ENCODE results near the gene DPAGT1. TPM values are rescaled to one million over a fixed set of nuclear protein-coding genes. Genes with fewer than 3 reads are reported as not detected.
A peak's percentile ranks its signal among the peaks of the same experiment; 100 is the strongest.

Gene DPAGT1
- total RNA-seq, result 18.2 TPM

DNA sequence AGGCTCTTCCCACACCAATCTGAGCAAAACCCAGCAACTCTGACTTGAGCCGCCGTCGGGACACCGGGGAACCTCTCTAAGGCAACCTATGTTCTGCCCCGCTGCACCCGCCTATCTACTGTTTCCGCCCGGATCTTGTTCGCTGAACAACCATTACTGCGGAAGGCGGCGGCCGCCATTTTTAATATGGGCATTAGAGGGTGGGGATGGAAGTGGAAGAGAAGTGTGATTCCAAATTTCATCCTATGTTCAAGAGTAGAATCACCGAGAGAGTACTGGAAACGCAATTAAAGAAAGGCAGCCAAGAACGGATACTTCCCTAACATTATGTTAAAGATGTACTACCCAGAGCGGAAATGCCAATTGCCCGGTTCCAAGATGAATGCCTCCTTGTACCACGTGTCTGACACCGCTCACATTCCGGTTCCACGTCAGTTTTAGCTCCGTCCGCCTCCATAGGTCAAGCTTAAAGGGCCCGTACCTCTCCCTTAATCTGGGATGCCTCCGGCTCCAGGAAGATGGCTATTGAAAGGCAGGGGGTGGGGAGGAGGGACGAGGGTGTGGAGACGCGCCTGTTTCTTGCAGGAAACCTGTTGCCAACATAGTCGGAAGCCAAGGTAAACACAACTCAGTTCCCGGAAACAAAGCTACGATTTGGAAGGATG lies at the start of gene DPAGT1:
Gene DPAGT1, minus strand, starts transcription at position 95 of the 665 bp plus-strand sequence. CDS start 198 bp downstream, outside the sequence.
- Histone ChIP-seq H3K4me1 (peaks cover 43% of the 10 kb centered on the region), H3K27ac (peak within 1 kb of the TSS; percentile 86), H3K27me3 (no peaks in the 10 kb centered on the region), H3K9me3 (no peaks in the 10 kb centered on the region), H3K4me3 (peak within 1 kb of the TSS; percentile 71 to 96), H3K36me3 (peaks cover 0 to 16% of the 10 kb centered on the region in 2 donors)
- peak in 1 of 2 donors; percentile 98 for DNase-seq (ENCODE audit: extremely low spot score in 2 of 2)
- peak in 1 of 2 donors; percentile 9 for TF ChIP-seq POLR2A (IDR thresholded peaks at IDR 0.05)
- TF ChIP-seq, protein P1, sequence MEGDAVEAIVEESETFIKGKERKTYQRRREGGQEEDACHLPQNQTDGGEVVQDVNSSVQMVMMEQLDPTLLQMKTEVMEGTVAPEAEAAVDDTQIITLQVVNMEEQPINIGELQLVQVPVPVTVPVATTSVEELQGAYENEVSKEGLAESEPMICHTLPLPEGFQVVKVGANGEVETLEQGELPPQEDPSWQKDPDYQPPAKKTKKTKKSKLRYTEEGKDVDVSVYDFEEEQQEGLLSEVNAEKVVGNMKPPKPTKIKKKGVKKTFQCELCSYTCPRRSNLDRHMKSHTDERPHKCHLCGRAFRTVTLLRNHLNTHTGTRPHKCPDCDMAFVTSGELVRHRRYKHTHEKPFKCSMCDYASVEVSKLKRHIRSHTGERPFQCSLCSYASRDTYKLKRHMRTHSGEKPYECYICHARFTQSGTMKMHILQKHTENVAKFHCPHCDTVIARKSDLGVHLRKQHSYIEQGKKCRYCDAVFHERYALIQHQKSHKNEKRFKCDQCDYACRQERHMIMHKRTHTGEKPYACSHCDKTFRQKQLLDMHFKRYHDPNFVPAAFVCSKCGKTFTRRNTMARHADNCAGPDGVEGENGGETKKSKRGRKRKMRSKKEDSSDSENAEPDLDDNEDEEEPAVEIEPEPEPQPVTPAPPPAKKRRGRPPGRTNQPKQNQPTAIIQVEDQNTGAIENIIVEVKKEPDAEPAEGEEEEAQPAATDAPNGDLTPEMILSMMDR (IDR thresholded peaks at IDR 0.05), result peak in 2 of 3 experiments; percentile 13 to 33
- peak; percentile 66 to 96 for TF ChIP-seq POLR2AphosphoS5 (IDR thresholded peaks at IDR 0.05; ENCODE audit: insufficient read depth in 1 of 2, low read depth in 1 of 2)
- intact Hi-C loops (cut with DNase I), result loop anchor here (10.0 kb wide), 1 partner anchor 233 kb away; the partner anchor contains the start of gene RNF26

DNA sequence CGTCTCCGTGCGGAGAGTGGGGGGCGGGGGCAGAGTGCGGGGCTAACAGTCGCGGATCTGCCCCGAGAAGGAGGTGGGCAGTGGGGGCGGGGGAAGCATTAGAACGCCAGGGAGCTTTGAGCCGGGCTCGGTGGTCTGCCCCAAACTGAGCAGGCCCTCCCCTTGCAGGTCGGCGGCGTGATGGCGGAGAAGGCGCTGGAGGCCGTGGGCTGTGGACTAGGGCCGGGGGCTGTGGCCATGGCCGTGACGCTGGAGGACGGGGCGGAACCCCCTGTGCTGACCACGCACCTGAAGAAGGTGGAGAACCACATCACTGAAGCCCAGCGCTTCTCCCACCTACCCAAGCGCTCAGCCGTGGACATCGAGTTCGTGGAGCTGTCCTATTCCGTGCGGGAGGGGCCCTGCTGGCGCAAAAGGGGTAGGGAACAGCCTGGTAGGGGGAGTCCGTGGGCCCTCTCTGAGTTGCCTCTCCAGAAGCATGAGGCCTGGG lies 48.2 kb upstream of the DPAGT1 start:
- no peaks in the 10 kb centered on the region for H3K9me3 ChIP-seq
- no peaks in the 10 kb centered on the region for H3K36me3 ChIP-seq
- intact Hi-C loops (cut with DNase I), result no loop called here
- no peak for DNase-seq (ENCODE audit: extremely low spot score in 2 of 2)
- TF ChIP-seq, protein P1 (IDR thresholded peaks at IDR 0.05), result no peak
- no peak for TF ChIP-seq POLR2AphosphoS5 (IDR thresholded peaks at IDR 0.05; ENCODE audit: insufficient read depth in 1 of 2, low read depth in 1 of 2)
- TF ChIP-seq POLR2A (IDR thresholded peaks at IDR 0.05), result no peak
- H3K27ac ChIP-seq, result no peak overlapping the region
- no peaks in the 10 kb centered on the region for H3K27me3 ChIP-seq
- peak overlapping the region; percentile 43 to 48 for H3K4me3 ChIP-seq
- peaks cover 24% of the 10 kb centered on the region for H3K4me1 ChIP-seq

DNA sequence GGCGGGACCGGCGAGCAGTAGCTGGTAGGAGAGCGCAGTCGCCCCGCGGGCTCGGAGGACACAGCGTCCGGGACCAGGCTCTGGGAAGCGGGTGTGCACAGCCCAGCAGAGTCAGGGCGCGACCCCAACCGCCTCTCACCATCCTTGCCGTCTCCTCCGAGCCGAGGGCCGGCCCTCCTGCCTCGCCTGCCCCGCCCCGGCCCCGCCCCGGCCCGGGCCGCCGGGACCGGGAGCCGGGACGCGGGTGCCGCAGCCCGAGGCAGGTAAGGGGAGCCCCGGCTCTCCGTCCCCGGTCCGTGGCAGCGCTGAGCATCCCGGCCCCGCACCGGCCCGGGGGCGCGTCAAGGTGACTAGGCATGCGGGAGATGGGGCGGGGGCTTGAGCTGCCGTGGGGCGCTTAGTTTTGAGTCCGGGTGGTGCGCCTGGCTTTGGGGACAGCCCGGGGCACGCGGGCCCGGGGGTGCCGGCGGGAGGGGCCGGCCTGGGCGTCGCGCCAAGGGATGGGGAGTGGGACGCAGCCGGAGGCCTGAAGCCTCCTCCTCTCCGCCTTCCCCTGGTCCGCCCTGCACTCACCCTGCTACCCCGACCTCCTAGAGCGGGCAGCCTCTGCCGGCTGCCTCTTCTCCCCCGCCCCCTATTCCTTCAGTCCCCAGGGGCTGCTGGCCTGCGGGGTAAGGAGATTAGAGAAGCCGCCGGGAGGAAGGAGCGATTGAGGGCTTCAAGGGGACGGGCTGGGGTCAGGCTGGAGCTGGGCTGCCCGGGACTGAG lies 47.5 kb upstream of the DPAGT1 start, which contains the start of gene ABCG4:
Gene ABCG4, plus strand, starts transcription at position 35 of the 768 bp plus-strand sequence. CDS start 914 bp downstream, outside the sequence.
- no peaks in the 10 kb centered on the region for H3K27me3 ChIP-seq
- no peak within 1 kb of the TSS for H3K27ac ChIP-seq
- H3K4me3 ChIP-seq, result peak within 1 kb of the TSS; percentile 43 to 48
- H3K9me3 ChIP-seq, result no peaks in the 10 kb centered on the region
- DNase-seq (ENCODE audit: extremely low spot score in 2 of 2), result no peak
- intact Hi-C loops (cut with DNase I), result no loop called here
- peaks cover 24% of the 10 kb centered on the region for H3K4me1 ChIP-seq
- H3K36me3 ChIP-seq, result no peaks in the 10 kb centered on the region
- TF ChIP-seq POLR2A (IDR thresholded peaks at IDR 0.05) (no peak), POLR2AphosphoS5 (IDR thresholded peaks at IDR 0.05; ENCODE audit: insufficient read depth in 1 of 2, low read depth in 1 of 2) (no peak)
- TF ChIP-seq, protein P1 (IDR thresholded peaks at IDR 0.05), result no peak

DNA sequence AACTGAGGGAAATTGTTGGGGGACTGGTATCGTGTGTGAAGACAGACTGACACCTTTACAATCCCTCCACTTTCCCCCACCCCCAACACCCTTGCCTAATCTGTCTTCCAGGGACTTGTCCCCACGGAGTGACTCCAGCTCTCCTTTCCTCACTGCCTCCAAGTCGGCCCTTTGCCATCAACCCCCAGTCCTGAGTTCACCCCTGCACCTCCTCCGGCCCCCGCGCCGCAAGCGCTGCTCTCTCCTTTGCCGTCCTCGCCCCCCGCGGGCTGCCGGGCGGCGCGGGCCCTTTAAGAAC lies 47.0 kb upstream of the DPAGT1 start:
- H3K4me3 ChIP-seq, result peak overlapping the region; percentile 43 to 48
- DNase-seq (ENCODE audit: extremely low spot score in 2 of 2), result no peak
- H3K4me1 ChIP-seq, result peaks cover 24% of the 10 kb centered on the region
- intact Hi-C loops (cut with DNase I), result no loop called here
- H3K27me3 ChIP-seq, result no peaks in the 10 kb centered on the region
- H3K27ac ChIP-seq, result no peak overlapping the region
- no peaks in the 10 kb centered on the region for H3K9me3 ChIP-seq
- H3K36me3 ChIP-seq, result no peaks in the 10 kb centered on the region
- TF ChIP-seq POLR2A (IDR thresholded peaks at IDR 0.05) (no peak), POLR2AphosphoS5 (IDR thresholded peaks at IDR 0.05; ENCODE audit: insufficient read depth in 1 of 2, low read depth in 1 of 2) (no peak)
- TF ChIP-seq, protein P1 (IDR thresholded peaks at IDR 0.05), result no peak
